Esophagus muscularis mucosa (tissue), 4 donors: ENCODE data around the gene ZNF644.

Source experiments
- CTCF ChIP-seq, 3 experiments: fragments of 200-600 bp in 2 of 3; fragments of 450-650 bp in 1 of 3; sonication (generic) in 2 of 3; IDR thresholded peaks; one replicate each; pipeline ENCODE4 v1.5.1; 2017 to 2019; ENCODE audit warnings: antibody characterized with exemption in 3 of 3, mild to moderate bottlenecking in 2 of 3, moderate library complexity in 1 of 3
- EP300 ChIP-seq: sonication (generic); formaldehyde crosslinking; IDR thresholded peaks from one replicate; pipeline ENCODE4 v1.6.1; 2017; ENCODE audit warnings: antibody characterized with exemption
- POLR2A ChIP-seq: fragments of 450-650 bp; IDR thresholded peaks from one replicate; pipeline ENCODE4 v1.6.1; 2017; ENCODE audit warnings: antibody characterized with exemption, moderate library complexity, mild to moderate bottlenecking, low read depth

DNA sequence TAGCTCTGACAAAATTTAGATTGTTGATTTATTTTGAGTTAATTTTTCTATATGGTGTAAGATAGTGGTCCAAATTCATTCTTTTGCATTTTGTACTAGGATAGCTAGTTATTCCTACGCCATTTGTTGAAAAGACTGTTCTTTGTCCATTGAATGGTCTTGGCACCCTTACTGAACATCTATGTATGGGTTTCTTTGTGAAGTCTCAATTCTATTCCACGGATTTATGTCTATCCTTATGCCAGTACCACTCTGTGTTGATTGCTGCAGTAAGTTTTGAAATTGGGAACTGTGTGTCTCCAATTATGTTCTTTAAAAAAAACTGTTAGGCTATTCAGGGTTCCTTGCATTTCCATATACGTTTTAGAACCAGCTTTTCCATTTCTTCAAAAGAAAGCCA, 145.7 kb downstream of the ZNF644 start:
- TF ChIP-seq CTCF (IDR thresholded peaks at IDR 0.05) (no peak), POLR2A (no peak), EP300 (no peak)
